ENCODE measurements around the gene DAPK3. TPM values are rescaled to one million over a fixed set of nuclear protein-coding genes. Genes with fewer than 3 reads are reported as not detected.

Gene DAPK3
- total RNA-seq, 6 experiments from 2014 or later: 13.1 to 63.7 (median 24.9) TPM

DNA sequence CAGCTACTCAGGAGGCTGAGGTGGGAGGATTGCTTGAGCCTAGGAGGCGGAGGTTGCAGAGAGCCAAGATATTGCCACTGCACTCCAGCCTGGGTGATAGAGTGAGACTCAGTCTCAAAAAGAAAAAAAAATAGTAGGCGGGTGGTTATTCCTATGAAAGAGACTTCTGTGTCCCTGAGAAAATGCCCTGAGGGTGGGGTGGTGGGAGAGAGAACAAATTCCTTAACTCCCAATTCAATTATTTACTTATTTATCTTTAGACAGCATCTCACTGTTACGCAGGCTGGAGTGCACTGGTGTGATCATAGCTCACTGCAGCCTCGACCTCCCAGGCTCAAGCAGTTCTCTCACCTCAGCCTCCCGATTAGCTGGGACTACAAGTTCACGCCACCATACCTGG is 24.7 kb upstream of the DAPK3 start:
- Histone ChIP-seq H3K27ac (no peak overlapping the region), H3K9me3 (no peaks in the 10 kb centered on the region), H3K4me3 (no peak overlapping the region), H3K27me3 (no peaks in the 10 kb centered on the region), H3K4me1 (peaks cover 0 to 11% (median 3%) of the 10 kb centered on the region in 4 donors), H3K36me3 (no peaks in the 10 kb centered on the region)
- intact Hi-C loops (cut with DNase I): no loop called here
- DNase-seq (no peak), ATAC-seq (no peak)
- no peak for TF ChIP-seq POLR2A (IDR thresholded peaks at IDR 0.05)
- TF ChIP-seq CTCF (IDR thresholded peaks at IDR 0.05): no peak
- WGBS (ENCODE audit: insufficient coverage, low coverage, low lambda C conversion rate, missing lambda C conversion rate): 77% methylated on average over 6 of the region's 6 CpGs

DNA sequence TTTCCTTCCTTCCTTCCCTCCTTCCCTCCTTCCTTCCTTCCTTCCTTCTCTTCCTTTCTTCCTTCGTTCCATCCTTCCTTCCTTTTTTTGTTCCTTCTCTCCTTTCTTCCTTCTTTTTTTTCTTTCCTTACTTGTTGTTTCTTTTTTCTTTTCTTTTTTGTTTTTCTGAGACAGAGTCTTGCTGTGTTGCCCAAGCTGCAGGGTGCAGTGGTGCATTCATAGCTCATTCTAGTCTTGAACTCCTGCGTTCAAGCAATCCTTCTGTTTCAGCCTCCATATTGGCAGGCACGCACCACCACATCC is 19.9 kb upstream of the DAPK3 start:
- H3K4me1 ChIP-seq: peaks cover 0 to 19% (median 11%) of the 10 kb centered on the region in 4 donors
- H3K36me3 ChIP-seq: no peaks in the 10 kb centered on the region
- no peak overlapping the region for H3K4me3 ChIP-seq
- no peak for ATAC-seq
- TF ChIP-seq POLR2A (IDR thresholded peaks at IDR 0.05) (no peak), CTCF (IDR thresholded peaks at IDR 0.05) (no peak)
- 69% methylated on average over 3 of the region's 3 CpGs for WGBS (ENCODE audit: insufficient coverage, low coverage, low lambda C conversion rate, missing lambda C conversion rate)
- H3K27ac ChIP-seq: no peak overlapping the region
- H3K9me3 ChIP-seq: no peaks in the 10 kb centered on the region
- intact Hi-C loops (cut with DNase I): no loop called here
- DNase-seq: no peak
- no peaks in the 10 kb centered on the region for H3K27me3 ChIP-seq

DNA sequence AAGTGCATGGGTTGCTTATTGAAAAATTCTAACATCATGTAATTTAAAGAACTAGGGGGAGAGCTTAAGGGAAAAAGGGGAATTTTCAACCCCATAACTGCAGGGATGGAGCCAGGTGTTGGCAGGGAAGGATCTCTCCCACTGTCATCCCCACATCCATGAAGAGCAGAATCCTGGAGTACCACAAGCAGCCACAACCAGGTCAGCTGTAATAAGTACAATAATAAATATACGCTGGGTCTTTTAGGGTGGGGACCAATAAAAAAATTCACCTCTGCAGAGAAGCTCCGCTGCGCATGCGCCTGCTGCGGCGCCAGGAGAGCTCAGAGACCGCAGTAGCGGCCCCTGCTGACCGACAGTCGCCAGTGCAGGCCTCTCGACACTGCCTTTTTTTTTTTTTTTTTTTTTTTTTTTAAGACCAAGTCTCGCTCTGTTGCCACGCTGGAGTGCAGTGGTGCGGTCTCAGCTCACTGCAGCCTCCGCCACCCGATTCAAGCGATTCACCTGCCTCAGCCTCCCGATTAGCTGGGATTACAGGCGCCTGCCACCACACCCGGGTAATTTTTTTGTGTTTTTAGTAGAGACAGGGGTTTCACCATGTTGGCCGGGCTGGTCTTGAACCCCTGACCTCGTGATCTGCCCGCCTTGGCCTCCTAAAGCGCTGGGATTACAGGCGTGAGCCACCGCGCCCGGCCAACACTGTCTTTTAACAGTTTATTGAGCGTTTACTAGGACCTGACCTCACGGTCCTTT is 16.9 kb upstream of the DAPK3 start:
- TF ChIP-seq CTCF (IDR thresholded peaks at IDR 0.05) (peak; percentile 75 to 94 (median 90)), POLR2A (IDR thresholded peaks at IDR 0.05) (no peak)
- H3K9me3 ChIP-seq: no peaks in the 10 kb centered on the region
- peaks cover 8 to 13% (median 11%) of the 10 kb centered on the region in 4 donors for H3K36me3 ChIP-seq
- no peaks in the 10 kb centered on the region for H3K27me3 ChIP-seq
- H3K27ac ChIP-seq: no peak overlapping the region
- 7% methylated on average over 18 of the region's 30 CpGs for WGBS (ENCODE audit: insufficient coverage, low coverage, low lambda C conversion rate, missing lambda C conversion rate)
- ATAC-seq (peak; percentile 35 to 54 (median 49)), DNase-seq (peak; percentile 88 to 91 (median 89))
- intact Hi-C loops (cut with DNase I): no loop called here
- H3K4me1 ChIP-seq: peaks cover 0 to 33% (median 18%) of the 10 kb centered on the region in 4 donors
- peak overlapping the region in 1 of 3 donors; percentile 99 for H3K4me3 ChIP-seq

GRCh38 chr19:3986260-3987041 is 15.6 kb upstream of the DAPK3 start:
- H3K9me3 ChIP-seq: no peaks in the 10 kb centered on the region
- peak overlapping the region; percentile 91 to 99 (median 96) for H3K4me3 ChIP-seq
- intact Hi-C loops (cut with DNase I): no loop called here
- H3K4me1 ChIP-seq: peaks cover 0 to 33% (median 18%) of the 10 kb centered on the region in 4 donors
- WGBS (ENCODE audit: insufficient coverage, low coverage, low lambda C conversion rate, missing lambda C conversion rate): 3% methylated on average over 21 of the region's 21 CpGs
- H3K27me3 ChIP-seq: no peaks in the 10 kb centered on the region
- peak overlapping the region; percentile 6 to 96 (median 39) for H3K27ac ChIP-seq
- peak in 1 of 3 donors; percentile 61 for DNase-seq
- TF ChIP-seq CTCF (IDR thresholded peaks at IDR 0.05) (peak; percentile 54 to 70 (median 65)), POLR2A (IDR thresholded peaks at IDR 0.05) (no peak)
- peaks cover 21 to 26% (median 24%) of the 10 kb centered on the region in 4 donors for H3K36me3 ChIP-seq
- peak; percentile 11 to 38 (median 26) for ATAC-seq
